CD14-positive monocyte (primary cell): ENCODE measurements around the gene FZD2. TPM values are rescaled to one million over a fixed set of nuclear protein-coding genes. Genes with fewer than 3 reads are reported as not detected.

Experiments
- DNase-seq, 3 donors: peaks; one replicate each; pipeline ENCODE4 v3.0.0-alpha.2; 2011 to 2022
- H2AFZ ChIP-seq: 2 replicates; pipeline ENCODE4 v1.6.0; 2012; ENCODE audit warnings: mild to moderate bottlenecking, low read depth, low read length, inconsistent platforms; ENCODE audit not compliant: insufficient read depth, poor library complexity, severe bottlenecking
- H3K27ac ChIP-seq, 2 donors: 1 replicate in 1 of 2; 2 replicates in 1 of 2; pipeline ENCODE4 v1.5.1; 2012 to 2013; ENCODE audit warnings: low read length in 2 of 2, control low read depth in 1 of 2, inconsistent platforms in 1 of 2, low read depth in 1 of 2, mild to moderate bottlenecking in 1 of 2
- H3K27me3 ChIP-seq, 2 donors: one replicate each; pipeline versions ENCODE4 v1.6.0 to v1.6.1; 2011 to 2013; ENCODE audit warnings: low read length in 2 of 2; ENCODE audit not compliant: control insufficient read depth in 2 of 2, insufficient read depth in 2 of 2
- H3K36me3 ChIP-seq, 2 donors: replicated peaks in 1 of 2; 1 replicate in 1 of 2; 2 replicates in 1 of 2; pipeline versions ENCODE4 v1.5.1 to v1.6.1; 2012 to 2013; ENCODE audit warnings: low read length in 2 of 2, control low read depth in 1 of 2, inconsistent platforms in 1 of 2, mild to moderate bottlenecking in 1 of 2; ENCODE audit not compliant: insufficient read depth in 2 of 2, control insufficient read depth in 1 of 2
- H3K4me1 ChIP-seq, 2 donors: 1 replicate in 1 of 2; 2 replicates in 1 of 2; pipeline versions ENCODE4 v1.5.1 to v1.6.1; 2012 to 2013; ENCODE audit warnings: low read length in 2 of 2, control low read depth in 1 of 2, inconsistent platforms in 1 of 2, mild to moderate bottlenecking in 1 of 2, moderate library complexity in 1 of 2; ENCODE audit not compliant: insufficient read depth in 2 of 2, control insufficient read depth in 1 of 2
- H3K4me2 ChIP-seq: replicated peaks from 2 replicates; pipeline ENCODE3; 2012; ENCODE audit warnings: low read length, moderate library complexity, mild to moderate bottlenecking; ENCODE audit not compliant: poor library complexity, severe bottlenecking; ENCODE audit errors: extremely low read depth
- H3K4me3 ChIP-seq, 3 experiments: fragments of 200-600 bp in 1 of 3; sonication (generic) in 1 of 3; replicated peaks in 1 of 3; 1 replicate in 2 of 3; 2 replicates in 1 of 3; pipeline ENCODE4 v1.5.1; 2011 to 2013; ENCODE audit warnings: low read length in 3 of 3, mild to moderate bottlenecking in 3 of 3, control low read depth in 2 of 3, low read depth in 2 of 3, inconsistent platforms in 1 of 3, moderate library complexity in 1 of 3
- H3K79me2 ChIP-seq: 2 replicates; pipeline ENCODE4 v1.6.0; 2012; ENCODE audit warnings: mild to moderate bottlenecking, control low read depth, inconsistent platforms, low read length, moderate library complexity; ENCODE audit not compliant: insufficient read depth
- H3K9ac ChIP-seq: 2 replicates; pipeline ENCODE4 v1.6.0; 2017; ENCODE audit warnings: low read length, mild to moderate bottlenecking; ENCODE audit not compliant: insufficient read depth, poor library complexity, severe bottlenecking
- H3K9me3 ChIP-seq, 2 donors: replicated peaks in 1 of 2; 1 replicate in 1 of 2; 2 replicates in 1 of 2; pipeline versions ENCODE4 v1.5.1 to v1.6.1; 2012 to 2013; ENCODE audit warnings: low read length in 2 of 2, control low read depth in 1 of 2; ENCODE audit not compliant: control insufficient read depth in 1 of 2, insufficient read depth in 1 of 2
- H4K20me1 ChIP-seq: 2 replicates; pipeline ENCODE4 v1.6.0; 2012; ENCODE audit warnings: mild to moderate bottlenecking, low read length, control low read depth, moderate library complexity; ENCODE audit not compliant: insufficient read depth
- H3K27ac Mint-ChIP-seq, 7 donors: one replicate each; pipeline ENCODE4 v1.8.0; 2020; ENCODE audit warnings: mild to moderate bottlenecking in 7 of 7, mixed read lengths in 7 of 7, moderate library complexity in 6 of 7, inconsistent platforms in 2 of 7
- H3K27me3 Mint-ChIP-seq, 3 donors: one replicate each; pipeline ENCODE4 v1.8.0; 2021 to 2022; ENCODE audit warnings: low read depth in 3 of 3, mild to moderate bottlenecking in 3 of 3, mixed read lengths in 3 of 3, moderate library complexity in 3 of 3, inconsistent platforms in 1 of 3
- H3K36me3 Mint-ChIP-seq, 2 donors: one replicate each; pipeline ENCODE4 v1.8.0; 2020; ENCODE audit warnings: mixed read lengths in 2 of 2, inconsistent platforms in 1 of 2, mild to moderate bottlenecking in 1 of 2
- H3K4me1 Mint-ChIP-seq: one replicate; pipeline ENCODE4 v1.8.0; 2020; ENCODE audit warnings: mild to moderate bottlenecking, mixed read lengths
- H3K4me3 Mint-ChIP-seq, 2 donors: one replicate each; pipeline ENCODE4 v1.8.0; 2020; ENCODE audit warnings: mild to moderate bottlenecking in 2 of 2, mixed read lengths in 2 of 2, moderate library complexity in 1 of 2
- H3K9me3 Mint-ChIP-seq, 7 donors: one replicate each; pipeline ENCODE4 v1.8.0; 2020 to 2022; ENCODE audit warnings: mixed read lengths in 7 of 7, mild to moderate bottlenecking in 6 of 7, moderate library complexity in 6 of 7, inconsistent platforms in 2 of 7
- CTCF ChIP-seq: fragments of 200-600 bp; IDR thresholded peaks from one replicate; pipeline ENCODE4 v1.8.0; 2022; ENCODE audit warnings: antibody characterized with exemption, mild to moderate bottlenecking
- WGBS: methylation state at CpG from one replicate; pipeline ENCODE4 v1.1.5; 2013; ENCODE audit warnings: missing lambda C conversion rate; ENCODE audit not compliant: insufficient coverage; 5-methylcytosine and 5-hydroxymethylcytosine counted together
- intact Hi-C, 2 donors: fragments of 100-400 bp; cut with micrococcal nuclease; formaldehyde crosslinking; loops; one replicate each; pipeline versions ENCODE4 v1.15.0 to v1.15.1; 2023
- polyA plus RNA-seq, 3 donors: library from polyadenylated mRNA; depleted of rRNA in 1 of 3; unstranded in 2 of 3; stranded (reverse) in 1 of 3; fragments of 300-500 nt in 2 of 3; fragments of >200 nt in 1 of 3; fragmentation: Illumina TruSeq in 2 of 3; gene quantifications; 1 replicate in 2 of 3; 2 replicates in 1 of 3; pipeline ENCODE4 v1.2.3, GENCODE V29; 2012 to 2021

The FZD2 gene
- polyA plus RNA-seq, 3 donors, result 3.1 to 7.2 (median 6.2) TPM

- Histone ChIP-seq H3K27ac (no peak overlapping the region), H3K9ac (no peak overlapping the region), H3K36me3 (no peaks in the 10 kb centered on the region), H3K79me2 (no peaks in the 10 kb centered on the region), H3K4me2 (no peak overlapping the region), H3K27me3 (no peaks in the 10 kb centered on the region), H2AFZ (no peak overlapping the region), H4K20me1 (no peaks in the 10 kb centered on the region), H3K4me1 (peaks cover 12 to 18% of the 10 kb centered on the region in 2 donors), H3K4me3 (no peak overlapping the region), H3K9me3 (no peaks in the 10 kb centered on the region)
- H3K9me3 Mint-ChIP-seq, result peaks cover 0 to 9% (median 6%) of the 10 kb centered on the region in 7 donors
- DNase-seq, result peak in 1 of 3 donors; percentile 13
- no peak overlapping the region for H3K4me3 Mint-ChIP-seq
- WGBS, result 86% methylated on average over 4 of the region's 7 CpGs
- no peak for TF ChIP-seq CTCF
- H3K36me3 Mint-ChIP-seq, result no peaks in the 10 kb centered on the region
- peak overlapping the region in 1 of 7 donors; percentile 66 for H3K27ac Mint-ChIP-seq
- peaks cover 0 to 11% (median 1%) of the 10 kb centered on the region in 3 donors for H3K27me3 Mint-ChIP-seq
- peaks cover 21% of the 10 kb centered on the region for H3K4me1 Mint-ChIP-seq
- intact Hi-C loops, result loop anchor here in 1 of 2 donors (10.0 kb wide), 1 partner anchor 144 kb away; no protein-coding TSS in a partner anchor
These were observed 26.3 kb upstream of the FZD2 start for GRCh38 chr17:44530896-44531418.

GRCh38 chr17:44533533-44534246 lies 23.6 kb upstream of the FZD2 start:
- H3K27ac Mint-ChIP-seq, result peak overlapping the region in 6 of 7 donors; percentile 21 to 76 (median 34)
- Histone ChIP-seq H3K4me1 (peaks cover 22 to 27% of the 10 kb centered on the region in 2 donors), H3K4me2 (peak overlapping the region; percentile 76), H3K27me3 (no peaks in the 10 kb centered on the region), H3K27ac (no peak overlapping the region), H4K20me1 (no peaks in the 10 kb centered on the region), H3K36me3 (no peaks in the 10 kb centered on the region), H3K4me3 (peak overlapping the region in 2 of 3 experiments; percentile 2 to 69), H3K9me3 (peaks cover 0 to 4% of the 10 kb centered on the region in 2 donors), H2AFZ (peak overlapping the region; percentile 91), H3K79me2 (no peaks in the 10 kb centered on the region), H3K9ac (peak overlapping the region; percentile 39)
- H3K4me3 Mint-ChIP-seq, result peak overlapping the region; percentile 73 to 84
- 24% methylated on average over 20 of the region's 21 CpGs for WGBS
- intact Hi-C loops, result loop anchor here (1.0 to 10.0 kb wide), 3 partner anchors 101 to 141 kb away; no protein-coding TSS in a partner anchor
- TF ChIP-seq CTCF, result peak; percentile 98
- H3K27me3 Mint-ChIP-seq, result peaks cover 0 to 8% (median 3%) of the 10 kb centered on the region in 3 donors
- DNase-seq, result peak; percentile 77 to 82 (median 81)
- peaks cover 0 to 6% of the 10 kb centered on the region in 2 donors for H3K36me3 Mint-ChIP-seq
- H3K4me1 Mint-ChIP-seq, result peaks cover 30% of the 10 kb centered on the region
- peaks cover 0 to 9% (median 7%) of the 10 kb centered on the region in 7 donors for H3K9me3 Mint-ChIP-seq
